ENCODE measurements around the gene LHFPL3. TPM values are rescaled to one million over a fixed set of nuclear protein-coding genes. Genes with fewer than 3 reads are reported as not detected.

Gene LHFPL3
- total RNA-seq, 4 donors from 2014 or later = not detected

DNA sequence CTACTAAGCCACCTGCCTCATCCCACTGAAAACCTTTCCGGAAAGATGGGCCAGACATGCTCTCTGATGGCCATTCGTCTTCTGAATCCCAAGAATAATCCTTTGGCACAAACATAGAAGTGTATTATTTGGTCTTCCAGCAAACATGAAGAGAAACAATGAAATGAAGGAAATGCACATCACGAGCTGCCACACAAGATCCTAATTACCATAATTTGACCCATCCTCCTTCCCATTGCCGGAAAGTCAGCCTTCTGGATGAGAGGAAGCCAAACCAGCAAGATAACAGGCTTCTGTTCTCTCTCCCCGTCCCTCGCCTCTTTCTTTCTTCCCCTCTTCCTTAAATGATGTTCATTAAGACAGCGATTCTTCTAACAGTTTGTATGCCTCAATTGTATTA is 466.7 kb downstream of the LHFPL3 start:
- no peak for TF ChIP-seq POLR2A (IDR thresholded peaks at IDR 0.05)
- TF ChIP-seq, protein P1, sequence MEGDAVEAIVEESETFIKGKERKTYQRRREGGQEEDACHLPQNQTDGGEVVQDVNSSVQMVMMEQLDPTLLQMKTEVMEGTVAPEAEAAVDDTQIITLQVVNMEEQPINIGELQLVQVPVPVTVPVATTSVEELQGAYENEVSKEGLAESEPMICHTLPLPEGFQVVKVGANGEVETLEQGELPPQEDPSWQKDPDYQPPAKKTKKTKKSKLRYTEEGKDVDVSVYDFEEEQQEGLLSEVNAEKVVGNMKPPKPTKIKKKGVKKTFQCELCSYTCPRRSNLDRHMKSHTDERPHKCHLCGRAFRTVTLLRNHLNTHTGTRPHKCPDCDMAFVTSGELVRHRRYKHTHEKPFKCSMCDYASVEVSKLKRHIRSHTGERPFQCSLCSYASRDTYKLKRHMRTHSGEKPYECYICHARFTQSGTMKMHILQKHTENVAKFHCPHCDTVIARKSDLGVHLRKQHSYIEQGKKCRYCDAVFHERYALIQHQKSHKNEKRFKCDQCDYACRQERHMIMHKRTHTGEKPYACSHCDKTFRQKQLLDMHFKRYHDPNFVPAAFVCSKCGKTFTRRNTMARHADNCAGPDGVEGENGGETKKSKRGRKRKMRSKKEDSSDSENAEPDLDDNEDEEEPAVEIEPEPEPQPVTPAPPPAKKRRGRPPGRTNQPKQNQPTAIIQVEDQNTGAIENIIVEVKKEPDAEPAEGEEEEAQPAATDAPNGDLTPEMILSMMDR (IDR thresholded peaks at IDR 0.05) = no peak
- Histone ChIP-seq H3K4me1 (no peaks in the 10 kb centered on the region), H3K9me3 (no peaks in the 10 kb centered on the region), H3K27ac (no peak overlapping the region), H3K36me3 (no peaks in the 10 kb centered on the region), H3K27me3 (no peaks in the 10 kb centered on the region), H3K4me3 (no peak overlapping the region)
- DNase-seq = no peak

DNA sequence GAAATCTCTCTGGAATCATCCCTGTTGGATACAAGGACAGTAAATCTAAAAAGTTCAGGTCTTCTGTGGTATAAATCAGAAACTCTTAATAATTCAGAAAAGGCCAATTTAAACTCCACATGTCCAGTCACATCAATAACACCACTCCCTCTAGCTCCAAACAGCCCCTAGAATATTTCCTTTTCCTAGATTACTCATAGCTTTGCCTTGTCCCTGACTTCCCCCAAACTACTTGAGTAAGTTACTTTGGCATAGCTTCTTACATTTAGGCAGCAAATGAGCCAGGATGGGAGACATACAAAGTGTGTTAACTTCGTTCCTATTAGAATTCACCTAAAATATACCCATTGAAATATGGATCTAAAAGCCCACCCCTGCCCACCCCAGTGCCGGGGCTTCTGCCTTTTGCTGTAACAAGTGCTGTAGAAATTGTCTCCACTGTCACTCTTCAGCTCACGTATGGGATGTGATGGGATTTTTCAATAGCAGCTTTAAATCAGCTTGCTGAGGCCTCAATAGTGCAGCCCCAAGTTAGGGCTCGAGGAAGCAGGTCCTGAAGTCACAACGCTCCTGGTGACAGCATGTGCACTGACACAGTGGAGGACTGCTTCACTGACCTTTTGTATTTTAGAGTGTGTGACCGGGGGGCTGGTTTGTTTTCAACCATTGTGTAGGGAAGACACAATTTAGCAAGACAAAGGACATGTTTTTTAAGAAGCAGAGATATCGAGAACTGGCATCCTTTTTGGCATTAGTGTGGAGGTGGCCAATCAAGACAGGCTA is 467.4 kb downstream of the LHFPL3 start:
- no peak for DNase-seq
- no peaks in the 10 kb centered on the region for H3K9me3 ChIP-seq
- no peaks in the 10 kb centered on the region for H3K27me3 ChIP-seq
- no peaks in the 10 kb centered on the region for H3K36me3 ChIP-seq
- no peak overlapping the region for H3K27ac ChIP-seq
- no peaks in the 10 kb centered on the region for H3K4me1 ChIP-seq
- TF ChIP-seq POLR2A (IDR thresholded peaks at IDR 0.05) = no peak
- TF ChIP-seq, protein P1 (IDR thresholded peaks at IDR 0.05) = no peak
- no peak overlapping the region for H3K4me3 ChIP-seq

DNA sequence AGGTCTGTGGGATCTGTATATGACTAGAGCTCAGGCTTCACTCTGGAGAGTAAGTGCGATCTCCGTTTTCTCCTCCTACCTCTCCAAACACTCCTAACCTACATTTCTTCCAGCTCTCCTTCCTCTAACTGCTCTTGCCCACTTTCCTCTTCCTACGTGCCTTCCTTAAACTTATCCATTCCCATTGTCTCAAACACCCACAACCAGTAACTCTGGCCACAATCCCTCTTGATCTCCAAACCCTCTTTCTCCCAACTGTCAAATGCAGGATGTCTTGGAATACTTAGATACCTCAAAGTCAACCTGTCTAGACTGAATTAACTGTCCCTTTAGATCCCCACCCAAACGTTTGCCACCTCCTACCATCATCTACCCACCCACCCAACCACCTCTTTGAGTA is 471.9 kb downstream of the LHFPL3 start:
- Histone ChIP-seq H3K36me3 (no peaks in the 10 kb centered on the region), H3K27me3 (no peaks in the 10 kb centered on the region), H3K9me3 (no peaks in the 10 kb centered on the region), H3K4me1 (no peaks in the 10 kb centered on the region), H3K27ac (no peak overlapping the region), H3K4me3 (no peak overlapping the region)
- DNase-seq = no peak
- TF ChIP-seq, protein P1 (IDR thresholded peaks at IDR 0.05) = no peak
- no peak for TF ChIP-seq POLR2A (IDR thresholded peaks at IDR 0.05)

DNA sequence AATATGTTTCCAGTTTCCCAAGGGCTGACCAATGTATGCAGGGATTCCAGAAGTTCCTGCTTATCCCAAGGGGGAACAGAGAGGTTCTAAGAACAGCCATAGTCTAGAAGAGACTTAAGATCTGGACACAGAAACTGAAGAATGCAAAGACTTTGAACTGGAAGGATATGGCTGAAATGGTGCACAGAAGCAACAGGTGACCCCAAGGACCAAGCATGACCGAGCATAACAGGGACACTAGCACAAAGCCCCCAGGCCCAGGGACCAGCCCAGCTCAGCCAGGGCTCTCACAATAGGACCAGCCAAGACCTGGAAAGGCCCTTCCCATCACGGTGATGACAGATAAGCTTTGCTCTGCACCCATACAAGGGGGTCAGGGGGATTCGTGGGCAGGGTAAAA is 472.6 kb downstream of the LHFPL3 start:
- H3K4me1 ChIP-seq = no peaks in the 10 kb centered on the region
- TF ChIP-seq POLR2A (IDR thresholded peaks at IDR 0.05) = no peak
- TF ChIP-seq, protein P1 (IDR thresholded peaks at IDR 0.05) = no peak
- no peaks in the 10 kb centered on the region for H3K27me3 ChIP-seq
- H3K36me3 ChIP-seq = no peaks in the 10 kb centered on the region
- H3K4me3 ChIP-seq = no peak overlapping the region
- no peak for DNase-seq
- H3K27ac ChIP-seq = no peak overlapping the region
- no peaks in the 10 kb centered on the region for H3K9me3 ChIP-seq

DNA sequence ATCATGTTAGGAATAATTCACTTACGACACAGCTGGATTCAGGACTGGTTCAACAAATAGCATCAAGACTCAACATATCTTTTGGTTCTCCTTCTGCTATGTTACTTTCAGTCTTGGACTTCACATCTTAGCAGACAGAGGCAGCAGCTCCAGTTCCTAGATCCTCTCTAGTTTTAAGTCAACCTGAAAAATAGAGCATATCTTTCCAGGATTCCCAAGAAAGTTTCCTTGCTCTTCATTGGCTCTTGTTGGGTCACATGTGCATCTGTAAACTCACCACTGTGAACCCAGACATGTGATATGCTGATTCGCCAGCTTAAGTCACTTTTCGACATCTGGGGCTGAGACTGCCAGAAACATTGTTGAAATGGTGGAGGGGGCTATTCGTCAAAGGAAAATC is 475.5 kb downstream of the LHFPL3 start:
- no peaks in the 10 kb centered on the region for H3K9me3 ChIP-seq
- TF ChIP-seq POLR2A (IDR thresholded peaks at IDR 0.05) = no peak
- TF ChIP-seq, protein P1 (IDR thresholded peaks at IDR 0.05) = no peak
- H3K27me3 ChIP-seq = no peaks in the 10 kb centered on the region
- H3K4me1 ChIP-seq = no peaks in the 10 kb centered on the region
- H3K36me3 ChIP-seq = no peaks in the 10 kb centered on the region
- no peak overlapping the region for H3K27ac ChIP-seq
- H3K4me3 ChIP-seq = no peak overlapping the region
- no peak for DNase-seq

All from Peyer's patch (tissue), 4 donors.